Measurements from ENCODE around the gene ARHGDIG.
"Not testable (repeated sequence)": the region's sequence is repeated elsewhere in the genome, so short reads cannot be mapped to it uniquely, and the experiment has no call there.

The ARHGDIG gene

GRCh38 chr16:301950-302349, 21.6 kb downstream of the ARHGDIG start:
- no peak for DNase-seq

GRCh38 chr16:303760-304505, 23.5 kb downstream of the ARHGDIG start:
- peak; percentile 43 to 54 for DNase-seq

GRCh38 chr16:305916-306626, 25.7 kb downstream of the ARHGDIG start:
- no peak for DNase-seq

- DNase-seq = no peak
These were observed 26.6 kb downstream of the ARHGDIG start for GRCh38 chr16:306911-307370.

GRCh38 chr16:307691-308312, 27.4 kb downstream of the ARHGDIG start:
- DNase-seq = no peak

- DNase-seq = no peak
These were observed 29.1 kb downstream of the ARHGDIG start for GRCh38 chr16:309476-309875.

- DNase-seq = no peak
These were observed 31.3 kb downstream of the ARHGDIG start for GRCh38 chr16:311725-312124.

GRCh38 chr16:314351-314750, 34.0 kb downstream of the ARHGDIG start:
- no peak for DNase-seq

GRCh38 chr16:314795-315299, 34.5 kb downstream of the ARHGDIG start:
- no peak for DNase-seq

GRCh38 chr16:316741-317464, 36.5 kb downstream of the ARHGDIG start:
- no peak for DNase-seq

- DNase-seq = no peak
These were observed 37.2 kb downstream of the ARHGDIG start for GRCh38 chr16:317583-317982.

GRCh38 chr16:318628-319027, 38.2 kb downstream of the ARHGDIG start:
- no peak for DNase-seq

- DNase-seq = no peak
These were observed 39.8 kb downstream of the ARHGDIG start for GRCh38 chr16:320206-320605.

GRCh38 chr16:321532-321931, 41.1 kb downstream of the ARHGDIG start:
- no peak for DNase-seq

- DNase-seq = no peak
These were observed 42.2 kb downstream of the ARHGDIG start for GRCh38 chr16:322476-323143.

GRCh38 chr16:324201-324450, 43.7 kb downstream of the ARHGDIG start:
- DNase-seq = no peak

GRCh38 chr16:324451-325334, 44.3 kb downstream of the ARHGDIG start:
- DNase-seq = peak in 1 of 2 donors; percentile 25

GRCh38 chr16:325375-326145, 45.2 kb downstream of the ARHGDIG start:
- DNase-seq = peak; percentile 22 to 53

GRCh38 chr16:330741-331140, 50.4 kb downstream of the ARHGDIG start:
- no peak for DNase-seq

GRCh38 chr16:331181-331814, 50.9 kb downstream of the ARHGDIG start:
- not testable (repeated sequence) for DNase-seq
